K562 (cell line): Measurements from ENCODE around the gene FGF14. TPM values are rescaled to one million over a fixed set of nuclear protein-coding genes. Genes with fewer than 3 reads are reported as not detected.

Experiments used
- ATAC-seq: fragments of 200-7000 bp; cut with Tn5 transposase; 3 replicates; pipeline ENCODE4 v1.9.1; 2020; ENCODE audit warnings: moderate library complexity
- BruUV-seq: library from RNA; stranded (reverse); fragments of 400-500 nt; replicated peaks from 2 replicates; lab custom pipeline; 2021; lab: Mats Ljungman, UMichigan
- CTCF ChIA-PET: fragments of 300-600 bp; formaldehyde crosslinking; extraction: SDS; loops from one replicate; lab custom pipeline; 2021; ENCODE audit warnings: low intra/inter-chr PET ratio; lab: Yijun Ruan, JAX
- POLR2A ChIA-PET: fragments of 300-600, 350-650 bp; sonication (Branson Sonifier 250); formaldehyde crosslinking; extraction: SDS; loops from one replicate; lab custom pipeline; 2021; ENCODE audit warnings: antibody characterized with exemption, inconsistent platforms; lab: Yijun Ruan, JAX
- DNase-seq, 4 experiments: peaks; one replicate each; pipeline versions ENCODE4 v3.0.0 to v3.0.0-alpha.2; 2011 to 2018; ENCODE audit warnings: low spot score in 3 of 4, mixed read lengths in 3 of 4; ENCODE audit errors: extremely low read depth in 1 of 4
- FAIRE-seq: peaks from 2 replicates; lab custom pipeline; 2011; peaks lifted over from hg19 to GRCh38; lab: Jason Lieb, UNC
- H2AFZ ChIP-seq: 2 replicates; pipeline ENCODE4 v1.6.0; 2011; ENCODE audit warnings: low read depth, low read length, control low read depth, inconsistent platforms
- H3K27ac ChIP-seq: fragments of 200-600 bp; 3 replicates; pipeline ENCODE4 v1.8.0; 2011; ENCODE audit warnings: low read depth, mild to moderate bottlenecking, control low read depth, inconsistent platforms, low read length, moderate library complexity, mixed read lengths; ENCODE audit errors: extremely low read depth
- H3K27me3 ChIP-seq, 2 experiments: fragments of 300-600 bp in 1 of 2; 2 replicates in 1 of 2; 3 replicates in 1 of 2; pipeline versions ENCODE4 v1.6.0 to v1.8.0; 2011; ENCODE audit warnings: inconsistent platforms in 2 of 2, low read length in 2 of 2, mild to moderate bottlenecking in 1 of 2, mixed read lengths in 1 of 2, moderate library complexity in 1 of 2; ENCODE audit not compliant: control insufficient read depth in 2 of 2, insufficient read depth in 2 of 2
- H3K36me3 ChIP-seq: fragments of 300-600 bp; 3 replicates; pipeline ENCODE4 v1.8.0; 2011; ENCODE audit warnings: mild to moderate bottlenecking, low read length, inconsistent platforms; ENCODE audit not compliant: control insufficient read depth, insufficient read depth
- H3K4me1 ChIP-seq, 2 experiments: fragments of 200-600 bp in 1 of 2; replicated peaks in 1 of 2; 2 replicates in 1 of 2; 3 replicates in 1 of 2; pipeline versions ENCODE4 v1.5.1 to v1.8.0; 2011; ENCODE audit warnings: inconsistent platforms in 2 of 2, low read length in 2 of 2, mild to moderate bottlenecking in 1 of 2, mixed read lengths in 1 of 2, moderate library complexity in 1 of 2; ENCODE audit not compliant: control insufficient read depth in 2 of 2, insufficient read depth in 2 of 2
- H3K4me2 ChIP-seq: 2 replicates; pipeline ENCODE4 v1.6.1; 2011; ENCODE audit warnings: low read length, control low read depth, inconsistent platforms, mixed read lengths; ENCODE audit not compliant: insufficient read depth
- H3K4me3 ChIP-seq: fragments of 200-600 bp; sonication (generic), shearing (Covaris generic); 2 replicates; pipeline ENCODE4 v1.5.1; 2016; ENCODE audit warnings: control low read depth, inconsistent platforms
- H3K79me2 ChIP-seq: fragments of 200-600 bp; 3 replicates; pipeline ENCODE4 v1.8.0; 2011; ENCODE audit warnings: low read length, inconsistent platforms; ENCODE audit not compliant: control insufficient read depth, insufficient read depth
- H3K9ac ChIP-seq, 2 experiments: 2 replicates each; pipeline versions ENCODE4 v1.6.0 to v1.6.1; 2011; ENCODE audit warnings: low read depth in 2 of 2, low read length in 2 of 2, control low read depth in 1 of 2, inconsistent platforms in 1 of 2, mild to moderate bottlenecking in 1 of 2, mixed read lengths in 1 of 2; ENCODE audit not compliant: insufficient read depth in 1 of 2
- H3K9me1 ChIP-seq: one replicate; pipeline ENCODE4 v1.6.0; 2011; ENCODE audit warnings: inconsistent platforms, mild to moderate bottlenecking, low read length, moderate library complexity; ENCODE audit not compliant: control insufficient read depth, insufficient read depth
- H3K9me3 ChIP-seq: replicated peaks from 2 replicates; pipeline ENCODE4 v1.5.1; 2011; ENCODE audit warnings: low read depth, low read length, inconsistent platforms; ENCODE audit not compliant: control insufficient read depth, insufficient read depth
- H4K20me1 ChIP-seq: replicated peaks from 2 replicates; pipeline ENCODE4 v1.6.1; 2011; ENCODE audit warnings: low read length, inconsistent platforms, mixed read lengths; ENCODE audit not compliant: control insufficient read depth, insufficient read depth
- CHCHD3 ChIP-seq: fragments of 250-450 bp; sonication (Bioruptor Pico); IDR thresholded peaks from 2 replicates; pipeline ENCODE4 v2.1.2; 2022; ENCODE audit warnings: mild to moderate bottlenecking
- CHD4 ChIP-seq: fragments of 200-600 bp; sonication (generic); IDR thresholded peaks from 3 replicates; pipeline ENCODE4 v1.6.1; 2012; ENCODE audit warnings: low read depth, mild to moderate bottlenecking, mixed read lengths, low read length, inconsistent platforms; ENCODE audit not compliant: insufficient read depth, insufficient replicate concordance, poor library complexity, severe bottlenecking
- DACH1 ChIP-seq: fragments of 450-650 bp; IDR thresholded peaks from 2 replicates; pipeline ENCODE4 v1.6.1; 2018; ENCODE audit not compliant: partially characterized antibody
- DDX20 ChIP-seq: fragments of 450-650 bp; IDR thresholded peaks from 2 replicates; pipeline ENCODE4 v1.6.1; 2016; ENCODE audit warnings: missing genetic modification characterization, low read depth, mild to moderate bottlenecking, missing compliant biosample characterization, moderate library complexity
- ESRRA ChIP-seq: fragments of 450-650 bp; IDR thresholded peaks from 2 replicates; pipeline ENCODE4 v1.6.1; 2014; ENCODE audit warnings: low read depth, mild to moderate bottlenecking, moderate library complexity, borderline replicate concordance
- GATA2 ChIP-seq: sonication (generic); formaldehyde crosslinking; IDR thresholded peaks from 2 replicates; pipeline ENCODE4 v1.4.0; 2020; ENCODE audit warnings: mild to moderate bottlenecking, missing genetic modification reagents
- GTF2A2 ChIP-seq: IDR thresholded peaks from 2 replicates; pipeline ENCODE4 v1.6.1; 2016; ENCODE audit warnings: mild to moderate bottlenecking, missing genetic modification characterization, missing compliant biosample characterization
- MTA2 ChIP-seq: fragments of 450-650 bp; IDR thresholded peaks from 2 replicates; pipeline ENCODE4 v1.6.1; 2016; ENCODE audit warnings: low read depth
- MXI1 ChIP-seq: IDR thresholded peaks from 2 replicates; pipeline ENCODE4 v1.6.1; 2011; ENCODE audit warnings: low read depth, mild to moderate bottlenecking, improper control_type of control experiment, low read length
- NCOR1 ChIP-seq: fragments of 450-650 bp; IDR thresholded peaks from 2 replicates; pipeline ENCODE4 v1.6.1; 2016; ENCODE audit warnings: mild to moderate bottlenecking, moderate library complexity
- NFRKB ChIP-seq: fragments of 450-650 bp; IDR thresholded peaks from 2 replicates; pipeline ENCODE4 v1.6.1; 2016; ENCODE audit warnings: low read depth
- RBFOX2 ChIP-seq: fragments of 200-400 bp; formaldehyde crosslinking; IDR thresholded peaks from 2 replicates; pipeline ENCODE4 v1.6.1; 2017; ENCODE audit warnings: low read depth, mild to moderate bottlenecking, low read length, moderate library complexity
- SMAD3 ChIP-seq: fragments of 450-650 bp; formaldehyde crosslinking; conservative IDR thresholded peaks from 2 replicates; pipeline ENCODE4 v1.4.0; 2020; ENCODE audit warnings: mild to moderate bottlenecking
- SMARCA5 ChIP-seq: fragments of 450-650 bp; IDR thresholded peaks from 2 replicates; pipeline ENCODE4 v1.6.1; 2016
- SUPT5H ChIP-seq: fragments of 450-650 bp; IDR thresholded peaks from 2 replicates; pipeline ENCODE4 v1.6.1; 2016
- ZNF668 ChIP-seq: fragments of 250-450 bp; sonication (Bioruptor Pico); IDR thresholded peaks from 2 replicates; pipeline ENCODE4 v1.8.0; 2022; ENCODE audit warnings: mild to moderate bottlenecking, inconsistent platforms
- ZNF717 ChIP-seq: fragments of 250-450 bp; sonication (Bioruptor Pico); IDR thresholded peaks from 2 replicates; pipeline ENCODE4 v1.5.0; 2021
- WGBS: fragments of 100-300 bp; shearing (Covaris generic); methylation state at CpG from one replicate; pipeline ENCODE4 v1.1.6; 2016; ENCODE audit warnings: low coverage, mixed read lengths; ENCODE audit not compliant: insufficient coverage; ENCODE audit errors: missing lambda C conversion rate; 5-methylcytosine and 5-hydroxymethylcytosine counted together
- in situ Hi-C: fragments of 300-500 bp; cut with MboI; formaldehyde crosslinking; loops from 4 replicates; pipeline ENCODE4 v1.15.0; 2018; ENCODE audit warnings: inconsistent platforms, mixed read lengths
- intact Hi-C: fragments of 100-400 bp; cut with micrococcal nuclease; formaldehyde crosslinking; loops from 2 replicates; pipeline ENCODE4 v1.14.2; 2022
- polyA plus RNA-seq, 8 experiments: library from polyadenylated mRNA; depleted of rRNA in 4 of 8; stranded (reverse) in 5 of 8; unstranded in 3 of 8; fragments of >200 nt; fragmentation: Nextera tagmentation in 2 of 8; fragmentation: Illumina TruSeq in 1 of 8; extraction: Ambion mirVana in 2 of 8; extraction: Trizol in 1 of 8; gene quantifications; 2 replicates each; pipeline versions ENCODE4 v1.2.1 to v1.2.3, GENCODE V29; 2011 to 2014; ENCODE audit warnings: inconsistent platforms in 1 of 8, missing spikeins in 1 of 8
- total RNA-seq, 7 experiments: library from RNA; depleted of rRNA in 6 of 7; stranded (reverse); fragments of >200 nt in 6 of 7; fragmentation: Illumina TruSeq in 2 of 7; extraction: Trizol in 2 of 7; gene quantifications; 2 replicates each; pipeline versions ENCODE4 v1.2.1 to v1.2.3, GENCODE V29; 2011 to 2021; ENCODE audit warnings: low replicate concordance in 1 of 7
- TF ChIP-seq, protein P1 (sequence below): fragments of 450-650 bp; IDR thresholded peaks from 2 replicates; pipeline ENCODE4 v1.6.1; 2016; ENCODE audit warnings: low read depth, mild to moderate bottlenecking, moderate library complexity
- TF ChIP-seq, protein P2 (sequence below): sonication (generic); formaldehyde crosslinking; IDR thresholded peaks from 2 replicates; pipeline ENCODE4 v1.9.0; 2022; ENCODE audit warnings: mild to moderate bottlenecking, missing genetic modification reagents

Gene FGF14
- total and polyA plus RNA-seq, 9 of the 15 experiments (the other 6 are each of a cell fraction or from before 2014, with no cell fraction given), result not detected

DNA sequence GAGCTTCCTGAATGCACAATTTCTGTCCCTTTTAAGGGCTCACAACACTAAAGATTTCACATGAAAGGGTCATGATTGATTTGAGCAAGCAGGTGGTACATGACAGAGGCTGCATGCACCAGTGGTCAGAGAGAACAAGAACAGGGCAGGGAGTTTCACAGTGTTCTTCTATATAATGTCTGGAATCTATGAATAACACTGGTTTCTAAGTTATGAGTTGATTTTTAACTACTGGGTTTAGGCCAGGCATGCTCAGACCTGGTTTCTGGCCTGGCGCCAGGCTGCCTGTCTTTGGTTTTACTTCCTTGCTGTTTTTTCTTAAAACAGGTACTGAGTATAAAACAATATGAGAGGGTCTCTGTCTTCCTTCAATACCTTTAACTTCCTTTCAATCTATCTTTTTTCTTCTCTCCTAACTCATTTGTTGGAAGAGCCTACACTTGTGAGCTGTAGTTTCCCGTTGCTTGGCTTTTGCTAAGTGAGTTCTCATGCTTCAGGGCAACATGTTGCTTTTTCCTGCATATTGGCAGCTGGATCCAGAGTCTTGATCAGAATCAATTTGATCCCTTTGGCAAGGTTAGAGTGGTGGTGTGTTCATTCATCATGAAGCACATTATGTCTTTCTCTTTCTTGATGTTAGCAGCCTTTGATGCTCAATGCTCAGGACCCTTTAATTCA, 38.5 kb upstream of the FGF14 start:
- H3K4me2 ChIP-seq, result no peak overlapping the region
- POLR2A ChIA-PET, result no interaction called here
- DNase-seq, result no peak
- CTCF ChIA-PET, result no interaction called here
- no TSS peak for BruUV-seq
- no peak overlapping the region for H3K9ac ChIP-seq
- no peaks in the 10 kb centered on the region for H3K9me3 ChIP-seq
- in situ Hi-C loops (no loop called here), intact Hi-C loops (no loop called here)
- no peak for FAIRE-seq
- ATAC-seq, result no peak
- H3K36me3 ChIP-seq, result no peaks in the 10 kb centered on the region
- H3K27ac ChIP-seq, result no peak overlapping the region
- WGBS, result 14% methylated on average over 1 of the region's 2 CpGs
- no peak overlapping the region for H2AFZ ChIP-seq
- no peaks in the 10 kb centered on the region for H3K4me1 ChIP-seq
- H4K20me1 ChIP-seq, result no peaks in the 10 kb centered on the region
- H3K9me1 ChIP-seq, result no peaks in the 10 kb centered on the region
- H3K4me3 ChIP-seq, result no peak overlapping the region
- H3K79me2 ChIP-seq, result no peaks in the 10 kb centered on the region
- H3K27me3 ChIP-seq, result no peaks in the 10 kb centered on the region
- TF ChIP-seq DDX20 (no peak), DACH1 (no peak), MTA2 (no peak), NFRKB (no peak), SMAD3 (CRISPR knock-in tag) (no peak), SUPT5H (no peak)

DNA sequence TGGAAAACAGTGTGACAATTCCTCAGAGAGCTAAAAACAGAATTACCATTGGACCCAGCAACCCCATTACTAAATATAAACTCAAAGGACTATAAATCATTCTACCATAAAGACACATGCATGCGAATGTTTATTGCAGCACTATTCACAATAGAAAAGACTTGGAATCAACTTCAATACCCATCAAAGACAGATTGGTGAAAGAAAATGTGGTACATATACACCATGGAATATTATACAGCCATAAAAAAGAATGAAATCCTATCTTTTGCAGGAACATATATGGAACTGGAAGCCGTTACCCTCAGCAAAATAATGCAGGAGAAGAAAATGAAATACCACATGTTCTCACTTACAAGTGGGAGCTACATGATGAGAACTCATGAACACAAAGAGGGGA, 20.8 kb upstream of the FGF14 start:
- no peaks in the 10 kb centered on the region for H3K27me3 ChIP-seq
- CTCF ChIA-PET, result no interaction called here
- BruUV-seq, result no TSS peak
- POLR2A ChIA-PET, result no interaction called here
- H2AFZ ChIP-seq, result no peak overlapping the region
- no peaks in the 10 kb centered on the region for H3K79me2 ChIP-seq
- no peak overlapping the region for H3K27ac ChIP-seq
- FAIRE-seq (no peak), ATAC-seq (no peak), DNase-seq (no peak)
- 8% methylated on average over 2 of the region's 2 CpGs for WGBS
- no peaks in the 10 kb centered on the region for H3K9me1 ChIP-seq
- H3K9ac ChIP-seq, result no peak overlapping the region
- no peak overlapping the region for H3K4me2 ChIP-seq
- H4K20me1 ChIP-seq, result no peaks in the 10 kb centered on the region
- in situ Hi-C loops, result no loop called here
- TF ChIP-seq ZNF717 (CRISPR knock-in tag) (no peak), ZNF668 (CRISPR knock-in tag) (no peak), GTF2A2 (tag) (no peak), MXI1 (no peak), RBFOX2 (no peak), CHD4 (no peak), ESRRA (no peak), SMARCA5 (no peak), CHCHD3 (no peak), NCOR1 (no peak), GATA2 (no peak)
- TF ChIP-seq, protein P1, sequence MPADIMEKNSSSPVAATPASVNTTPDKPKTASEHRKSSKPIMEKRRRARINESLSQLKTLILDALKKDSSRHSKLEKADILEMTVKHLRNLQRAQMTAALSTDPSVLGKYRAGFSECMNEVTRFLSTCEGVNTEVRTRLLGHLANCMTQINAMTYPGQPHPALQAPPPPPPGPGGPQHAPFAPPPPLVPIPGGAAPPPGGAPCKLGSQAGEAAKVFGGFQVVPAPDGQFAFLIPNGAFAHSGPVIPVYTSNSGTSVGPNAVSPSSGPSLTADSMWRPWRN, result no peak
- TF ChIP-seq, protein P2, sequence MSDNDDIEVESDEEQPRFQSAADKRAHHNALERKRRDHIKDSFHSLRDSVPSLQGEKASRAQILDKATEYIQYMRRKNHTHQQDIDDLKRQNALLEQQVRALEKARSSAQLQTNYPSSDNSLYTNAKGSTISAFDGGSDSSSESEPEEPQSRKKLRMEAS (CRISPR knock-in tag), result no peak
- H3K9me3 ChIP-seq, result no peaks in the 10 kb centered on the region
- intact Hi-C loops, result no loop called here
- H3K36me3 ChIP-seq, result no peaks in the 10 kb centered on the region
- H3K4me3 ChIP-seq, result no peak overlapping the region
- H3K4me1 ChIP-seq, result no peaks in the 10 kb centered on the region
